ENCODE measurements around the gene TCF19.

DNA sequence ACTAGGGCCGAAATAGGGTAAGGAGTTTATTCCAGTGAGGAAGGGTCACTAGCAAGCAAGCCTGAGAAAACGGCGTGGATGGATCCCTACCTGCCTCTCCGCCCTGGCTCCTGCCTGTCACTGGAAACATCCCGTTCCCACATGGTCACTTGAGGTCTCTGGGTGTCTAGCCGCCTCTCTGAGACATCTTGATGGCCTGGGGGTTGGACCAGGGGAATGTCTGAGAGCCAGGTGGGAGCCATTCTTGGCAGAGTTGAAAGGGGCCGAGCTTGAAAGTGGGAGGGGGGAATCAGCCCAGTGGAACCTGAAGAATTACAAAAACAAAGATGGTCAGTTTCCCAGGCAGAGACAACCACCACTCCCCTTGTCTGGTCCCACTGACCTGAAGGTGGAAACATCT lies 1.7 kb upstream of the TCF19 start:
- TF ChIP-seq EZH2 (IDR thresholded peaks at IDR 0.05; ENCODE audit: insufficient read depth, poor library complexity, severe bottlenecking) (no peak), EZH2phosphoT487 (IDR thresholded peaks at IDR 0.05; ENCODE audit: insufficient read depth, low read depth) (no peak)
